SK-N-SH (cell line): ENCODE data around the gene ACAD10.

Experiments used
- CHD2 ChIP-seq: fragments of 150-350 bp; IDR thresholded peaks from 2 replicates; pipeline ENCODE4 v1.6.1; 2018; ENCODE audit warnings: low read length; ENCODE audit not compliant: partially characterized antibody
- EZH2phosphoT487 ChIP-seq: fragments of 200-600 bp; sonication (generic); IDR thresholded peaks from 2 replicates; pipeline ENCODE4 v1.6.1; 2017; ENCODE audit warnings: low read depth, mixed run types, mild to moderate bottlenecking, antibody characterized with exemption, moderate library complexity, borderline replicate concordance
- MXI1 ChIP-seq: IDR thresholded peaks from 2 replicates; pipeline ENCODE4 v1.6.1; 2012; ENCODE audit warnings: mild to moderate bottlenecking, low read depth, low read length, improper control_type of control experiment
- REST ChIP-seq: IDR thresholded peaks from 2 replicates; pipeline ENCODE4 v1.6.1; 2012; ENCODE audit warnings: mild to moderate bottlenecking, low read depth, low read length, moderate library complexity
- TAF1 ChIP-seq: IDR thresholded peaks from 2 replicates; pipeline ENCODE4 v1.6.1; 2012; ENCODE audit warnings: low read depth, mild to moderate bottlenecking, low read length, moderate library complexity, borderline replicate concordance
- TEAD4 ChIP-seq: IDR thresholded peaks from 2 replicates; pipeline ENCODE4 v1.4.0; 2012; ENCODE audit warnings: mild to moderate bottlenecking, borderline replicate concordance; ENCODE audit not compliant: insufficient read depth
- TF ChIP-seq, protein P1 (sequence below): IDR thresholded peaks from 2 replicates; pipeline ENCODE4 v1.4.0; 2012; ENCODE audit warnings: low read depth
- TF ChIP-seq, protein P2 (sequence below): fragments of 200-600 bp; sonication (generic); IDR thresholded peaks from 2 replicates; pipeline ENCODE4 v1.6.1; 2017; ENCODE audit warnings: antibody characterized with exemption, mild to moderate bottlenecking, moderate library complexity
- TF ChIP-seq, protein P3 (sequence below): fragments of 150-350 bp; IDR thresholded peaks from 2 replicates; pipeline ENCODE4 v1.6.1; 2017; ENCODE audit warnings: antibody characterized with exemption, low read length, low read depth, borderline replicate concordance

GRCh38 chr12:111788178-111788654 is 102.4 kb downstream of the ACAD10 start:
- TF ChIP-seq, protein P1, sequence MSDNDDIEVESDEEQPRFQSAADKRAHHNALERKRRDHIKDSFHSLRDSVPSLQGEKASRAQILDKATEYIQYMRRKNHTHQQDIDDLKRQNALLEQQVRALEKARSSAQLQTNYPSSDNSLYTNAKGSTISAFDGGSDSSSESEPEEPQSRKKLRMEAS = no peak
- TF ChIP-seq, protein P2, sequence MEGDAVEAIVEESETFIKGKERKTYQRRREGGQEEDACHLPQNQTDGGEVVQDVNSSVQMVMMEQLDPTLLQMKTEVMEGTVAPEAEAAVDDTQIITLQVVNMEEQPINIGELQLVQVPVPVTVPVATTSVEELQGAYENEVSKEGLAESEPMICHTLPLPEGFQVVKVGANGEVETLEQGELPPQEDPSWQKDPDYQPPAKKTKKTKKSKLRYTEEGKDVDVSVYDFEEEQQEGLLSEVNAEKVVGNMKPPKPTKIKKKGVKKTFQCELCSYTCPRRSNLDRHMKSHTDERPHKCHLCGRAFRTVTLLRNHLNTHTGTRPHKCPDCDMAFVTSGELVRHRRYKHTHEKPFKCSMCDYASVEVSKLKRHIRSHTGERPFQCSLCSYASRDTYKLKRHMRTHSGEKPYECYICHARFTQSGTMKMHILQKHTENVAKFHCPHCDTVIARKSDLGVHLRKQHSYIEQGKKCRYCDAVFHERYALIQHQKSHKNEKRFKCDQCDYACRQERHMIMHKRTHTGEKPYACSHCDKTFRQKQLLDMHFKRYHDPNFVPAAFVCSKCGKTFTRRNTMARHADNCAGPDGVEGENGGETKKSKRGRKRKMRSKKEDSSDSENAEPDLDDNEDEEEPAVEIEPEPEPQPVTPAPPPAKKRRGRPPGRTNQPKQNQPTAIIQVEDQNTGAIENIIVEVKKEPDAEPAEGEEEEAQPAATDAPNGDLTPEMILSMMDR = no peak
- no peak for TF ChIP-seq TAF1
- no peak for TF ChIP-seq TEAD4
- TF ChIP-seq, protein P3, sequence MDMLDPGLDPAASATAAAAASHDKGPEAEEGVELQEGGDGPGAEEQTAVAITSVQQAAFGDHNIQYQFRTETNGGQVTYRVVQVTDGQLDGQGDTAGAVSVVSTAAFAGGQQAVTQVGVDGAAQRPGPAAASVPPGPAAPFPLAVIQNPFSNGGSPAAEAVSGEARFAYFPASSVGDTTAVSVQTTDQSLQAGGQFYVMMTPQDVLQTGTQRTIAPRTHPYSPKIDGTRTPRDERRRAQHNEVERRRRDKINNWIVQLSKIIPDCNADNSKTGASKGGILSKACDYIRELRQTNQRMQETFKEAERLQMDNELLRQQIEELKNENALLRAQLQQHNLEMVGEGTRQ = no peak
- no peak for TF ChIP-seq CHD2
- no peak for TF ChIP-seq REST
- TF ChIP-seq MXI1 = no peak
- TF ChIP-seq EZH2phosphoT487 = no peak
